Fibroblast of pulmonary artery (primary cell): ENCODE measurements around the gene PLEKHF1.

ENCODE experiments used
- DNase-seq: peaks from one replicate; pipeline ENCODE4 v3.0.0-alpha.2; 2010; ENCODE audit warnings: low read depth
- H3K4me3 ChIP-seq: replicated peaks from 2 replicates; pipeline ENCODE4 v1.5.1; 2011; ENCODE audit warnings: low read depth, mild to moderate bottlenecking, control low read depth, low read length, moderate library complexity
- TF ChIP-seq, protein P1 (sequence below): IDR thresholded peaks from 2 replicates; pipeline ENCODE4 v1.5.1; 2011; ENCODE audit warnings: mild to moderate bottlenecking, control low read depth, low read length, inconsistent platforms; ENCODE audit errors: missing control alignments

PLEKHF1 gene

DNA sequence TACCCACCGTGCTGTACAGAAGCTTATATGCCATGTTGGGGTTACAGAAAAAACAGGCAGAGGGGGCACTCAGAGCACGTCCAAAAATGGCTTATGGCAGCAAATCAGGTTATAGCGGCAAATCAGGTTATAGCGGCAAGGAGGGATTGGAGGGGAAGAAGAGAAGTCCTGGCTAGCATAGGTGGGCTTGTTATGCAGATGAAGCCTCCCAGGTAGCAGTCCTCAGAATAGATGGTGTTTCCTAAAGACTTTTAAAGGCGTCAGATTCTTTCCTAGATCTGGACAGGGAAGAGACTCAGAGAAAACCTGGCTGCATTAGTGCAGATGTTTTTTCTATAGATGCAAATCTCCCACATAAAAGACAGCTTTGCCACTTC, 19.8 kb upstream of the PLEKHF1 start:
- DNase-seq: no peak
- H3K4me3 ChIP-seq: no peak overlapping the region
- TF ChIP-seq, protein P1, sequence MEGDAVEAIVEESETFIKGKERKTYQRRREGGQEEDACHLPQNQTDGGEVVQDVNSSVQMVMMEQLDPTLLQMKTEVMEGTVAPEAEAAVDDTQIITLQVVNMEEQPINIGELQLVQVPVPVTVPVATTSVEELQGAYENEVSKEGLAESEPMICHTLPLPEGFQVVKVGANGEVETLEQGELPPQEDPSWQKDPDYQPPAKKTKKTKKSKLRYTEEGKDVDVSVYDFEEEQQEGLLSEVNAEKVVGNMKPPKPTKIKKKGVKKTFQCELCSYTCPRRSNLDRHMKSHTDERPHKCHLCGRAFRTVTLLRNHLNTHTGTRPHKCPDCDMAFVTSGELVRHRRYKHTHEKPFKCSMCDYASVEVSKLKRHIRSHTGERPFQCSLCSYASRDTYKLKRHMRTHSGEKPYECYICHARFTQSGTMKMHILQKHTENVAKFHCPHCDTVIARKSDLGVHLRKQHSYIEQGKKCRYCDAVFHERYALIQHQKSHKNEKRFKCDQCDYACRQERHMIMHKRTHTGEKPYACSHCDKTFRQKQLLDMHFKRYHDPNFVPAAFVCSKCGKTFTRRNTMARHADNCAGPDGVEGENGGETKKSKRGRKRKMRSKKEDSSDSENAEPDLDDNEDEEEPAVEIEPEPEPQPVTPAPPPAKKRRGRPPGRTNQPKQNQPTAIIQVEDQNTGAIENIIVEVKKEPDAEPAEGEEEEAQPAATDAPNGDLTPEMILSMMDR: no peak

GRCh38 chr19:29645911-29646310, 19.4 kb upstream of the PLEKHF1 start:
- no peak overlapping the region for H3K4me3 ChIP-seq
- peak; percentile 83 for DNase-seq

GRCh38 chr19:29650772-29651387, 14.4 kb upstream of the PLEKHF1 start:
- no peak overlapping the region for H3K4me3 ChIP-seq
- TF ChIP-seq, protein P1: no peak
- no peak for DNase-seq

More at GRCh38 chr19:29645911-29646310, 19.4 kb upstream of the PLEKHF1 start:
- TF ChIP-seq, protein P1: no peak

- TF ChIP-seq, protein P1: no peak
- H3K4me3 ChIP-seq: no peak overlapping the region
- no peak for DNase-seq
Observed at GRCh38 chr19:29651622-29652394, 13.5 kb upstream of the PLEKHF1 start.

DNA sequence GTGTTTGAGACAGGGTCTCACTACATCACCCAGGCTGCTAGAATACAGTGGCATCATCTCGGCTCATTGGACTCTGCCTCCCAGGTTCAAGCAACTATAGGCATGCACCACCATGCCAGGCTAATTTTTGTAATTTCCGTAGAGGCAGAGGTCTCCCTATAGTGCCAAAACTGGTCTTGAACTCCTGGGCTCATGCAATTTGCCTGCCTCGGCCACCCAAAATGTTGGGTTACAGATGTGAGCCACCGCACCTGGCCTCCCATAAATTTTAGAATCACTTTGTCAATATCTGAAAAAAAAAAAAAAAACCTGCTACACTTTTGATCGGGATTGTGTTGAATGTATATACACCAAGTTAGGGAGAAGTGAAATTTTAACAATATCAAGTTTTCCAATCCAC, 11.9 kb upstream of the PLEKHF1 start:
- TF ChIP-seq, protein P1: no peak
- no peak for DNase-seq
- H3K4me3 ChIP-seq: no peak overlapping the region

- DNase-seq: no peak
- TF ChIP-seq, protein P1: no peak
- H3K4me3 ChIP-seq: no peak overlapping the region
Observed at GRCh38 chr19:29655648-29656335, 9.5 kb upstream of the PLEKHF1 start.
